ENCODE measurements around the gene PTPA.
A peak's percentile ranks its signal among the peaks of the same experiment; 100 is the strongest.
"Not testable (repeated sequence)": the region's sequence is repeated elsewhere in the genome, so short reads cannot be mapped to it uniquely, and the experiment has no call there.

Gene PTPA

GRCh38 chr9:129178568-129179382 lies 67.6 kb downstream of the PTPA start:
- DNase-seq, result no peak

GRCh38 chr9:129181246-129181645 lies 70.0 kb downstream of the PTPA start:
- DNase-seq, result no peak

- no peak for DNase-seq
These were observed 70.9 kb downstream of the PTPA start for GRCh38 chr9:129182122-129182521.

- peak; percentile 36 to 39 for DNase-seq
These were observed 71.6 kb downstream of the PTPA start for GRCh38 chr9:129182625-129183494.

- no peak for DNase-seq
These were observed 72.4 kb downstream of the PTPA start for GRCh38 chr9:129183495-129184218.

- no peak for DNase-seq
These were observed 73.0 kb downstream of the PTPA start for GRCh38 chr9:129184219-129184524.

- DNase-seq, result no peak
These were observed 73.4 kb downstream of the PTPA start for GRCh38 chr9:129184596-129185122.

GRCh38 chr9:129185402-129185801 lies 74.2 kb downstream of the PTPA start:
- DNase-seq, result no peak

- no peak for DNase-seq
These were observed 74.8 kb downstream of the PTPA start for GRCh38 chr9:129185991-129186390.

GRCh38 chr9:129187042-129187441 lies 75.8 kb downstream of the PTPA start:
- no peak for DNase-seq

GRCh38 chr9:129189971-129190370 lies 78.8 kb downstream of the PTPA start:
- not testable (repeated sequence) for DNase-seq

GRCh38 chr9:129191234-129191633 lies 80.0 kb downstream of the PTPA start:
- no peak for DNase-seq

- no peak for DNase-seq
These were observed 82.4 kb downstream of the PTPA start for GRCh38 chr9:129193655-129194054.

- DNase-seq, result no peak
These were observed 83.0 kb downstream of the PTPA start for GRCh38 chr9:129194221-129194620.

- no peak for DNase-seq
These were observed 84.4 kb downstream of the PTPA start for GRCh38 chr9:129195606-129196005.

- DNase-seq, result not testable (repeated sequence)
These were observed 85.8 kb downstream of the PTPA start for GRCh38 chr9:129197045-129197444.

GRCh38 chr9:129197978-129198318 lies 86.7 kb downstream of the PTPA start:
- no peak for DNase-seq
